Uterus (tissue), 2 donors: Measurements from ENCODE around the gene SIN3B.

Source experiments
- CTCF ChIP-seq, 4 experiments: fragments of 200-600 bp in 2 of 4; fragments of 450-650 bp in 2 of 4; sonication (generic) in 2 of 4; IDR thresholded peaks; one replicate each; pipeline ENCODE4 v1.5.1; 2016 to 2019; ENCODE audit warnings: antibody characterized with exemption in 4 of 4, mild to moderate bottlenecking in 2 of 4, moderate library complexity in 1 of 4
- POLR2A ChIP-seq, 2 donors: fragments of 450-650 bp; IDR thresholded peaks; one replicate each; pipeline ENCODE4 v1.6.1; 2016; ENCODE audit warnings: antibody characterized with exemption in 2 of 2, mild to moderate bottlenecking in 1 of 2, moderate library complexity in 1 of 2

GRCh38 chr19:16891696-16892382, 62.6 kb downstream of the SIN3B start:
- TF ChIP-seq POLR2A (IDR thresholded peaks at IDR 0.05): no peak
- no peak for TF ChIP-seq CTCF (IDR thresholded peaks at IDR 0.05)
